NT2/D1 (cell line): Measurements from ENCODE around the gene CCL4L2.
"Not testable (repeated sequence)": the region's sequence is repeated elsewhere in the genome, so short reads cannot be mapped to it uniquely, and the experiment has no call there.

Experiments used
- DNase-seq: peaks from one replicate; pipeline ENCODE4 v3.0.0-alpha.2; 2011; ENCODE audit warnings: low read depth, low spot score
- H3K27me3 ChIP-seq: 2 replicates; pipeline ENCODE4 v1.6.0; 2011; ENCODE audit warnings: mild to moderate bottlenecking; ENCODE audit not compliant: insufficient read length, insufficient read depth
- H3K36me3 ChIP-seq: 2 replicates; pipeline ENCODE4 v1.6.1; 2011; ENCODE audit warnings: mild to moderate bottlenecking, low read length, mixed read lengths; ENCODE audit not compliant: insufficient read depth, insufficient read length
- H3K4me1 ChIP-seq: 2 replicates; pipeline ENCODE4 v1.5.1; 2011; ENCODE audit not compliant: insufficient read depth, insufficient read length
- H3K4me3 ChIP-seq: 2 replicates; pipeline ENCODE4 v1.5.1; 2011; ENCODE audit warnings: low read depth; ENCODE audit not compliant: insufficient read length
- H3K9ac ChIP-seq: 2 replicates; pipeline ENCODE4 v1.6.0; 2011; ENCODE audit warnings: low read depth; ENCODE audit not compliant: insufficient read length
- H3K9me3 ChIP-seq: 2 replicates; pipeline ENCODE4 v1.5.1; 2011; ENCODE audit warnings: mild to moderate bottlenecking, low read length; ENCODE audit not compliant: insufficient read depth
- SUZ12 ChIP-seq: IDR thresholded peaks from 2 replicates; pipeline ENCODE4 v1.6.1; 2011; ENCODE audit not compliant: insufficient read length, insufficient read depth; ENCODE audit errors: extremely low read depth
- YY1 ChIP-seq: IDR thresholded peaks from 2 replicates; pipeline ENCODE4 v1.6.1; 2011; ENCODE audit not compliant: insufficient read length, insufficient read depth
- ZNF274 ChIP-seq: IDR thresholded peaks from 2 replicates; pipeline ENCODE4 v1.6.1; 2011; ENCODE audit warnings: mild to moderate bottlenecking, low read depth, low read length

CCL4L2 gene

GRCh38 chr17:36193216-36193775 is 17.6 kb upstream of the CCL4L2 start:
- Histone ChIP-seq H3K9me3 (no peaks in the 10 kb centered on the region), H3K36me3 (no peaks in the 10 kb centered on the region), H3K9ac (no peak overlapping the region), H3K4me3 (no peak overlapping the region), H3K4me1 (peaks cover 5% of the 10 kb centered on the region), H3K27me3 (no peaks in the 10 kb centered on the region)
- no peak for TF ChIP-seq YY1
- TF ChIP-seq ZNF274, result no peak
- TF ChIP-seq SUZ12, result no peak
- no peak for DNase-seq

- H3K4me1 ChIP-seq, DNase-seq, H3K36me3 ChIP-seq, H3K27me3 ChIP-seq, H3K4me3 ChIP-seq, H3K9me3 ChIP-seq, H3K9ac ChIP-seq: not testable (repeated sequence)
Measured at GRCh38 chr17:36194147-36194831, 16.6 kb upstream of the CCL4L2 start.

GRCh38 chr17:36194832-36195433 is 15.9 kb upstream of the CCL4L2 start:
- H3K9me3 ChIP-seq, H3K27me3 ChIP-seq, H3K9ac ChIP-seq, H3K4me1 ChIP-seq, DNase-seq, H3K36me3 ChIP-seq, H3K4me3 ChIP-seq: not testable (repeated sequence)

GRCh38 chr17:36195434-36196130 is 15.3 kb upstream of the CCL4L2 start:
- Histone ChIP-seq H3K9me3 (no peaks in the 10 kb centered on the region), H3K36me3 (no peaks in the 10 kb centered on the region), H3K4me3 (no peak overlapping the region), H3K4me1 (peaks cover 3% of the 10 kb centered on the region), H3K27me3 (no peaks in the 10 kb centered on the region), H3K9ac (no peak overlapping the region)
- DNase-seq, result no peak
- TF ChIP-seq YY1, result no peak
- TF ChIP-seq SUZ12, result no peak
- TF ChIP-seq ZNF274, result no peak

- no peak overlapping the region for H3K4me3 ChIP-seq
- TF ChIP-seq ZNF274 (no peak), SUZ12 (no peak), YY1 (no peak)
- DNase-seq, result no peak
- no peaks in the 10 kb centered on the region for H3K36me3 ChIP-seq
- no peaks in the 10 kb centered on the region for H3K27me3 ChIP-seq
- peaks cover 3% of the 10 kb centered on the region for H3K4me1 ChIP-seq
- H3K9ac ChIP-seq, result no peak overlapping the region
- no peaks in the 10 kb centered on the region for H3K9me3 ChIP-seq
Measured at GRCh38 chr17:36196131-36196486, 14.8 kb upstream of the CCL4L2 start.

GRCh38 chr17:36197387-36197703 is 13.5 kb upstream of the CCL4L2 start:
- Histone ChIP-seq H3K36me3 (no peaks in the 10 kb centered on the region), H3K9ac (no peak overlapping the region), H3K4me1 (peaks cover 3% of the 10 kb centered on the region), H3K9me3 (no peaks in the 10 kb centered on the region), H3K27me3 (no peaks in the 10 kb centered on the region), H3K4me3 (no peak overlapping the region)
- no peak for DNase-seq
- TF ChIP-seq SUZ12 (no peak), YY1 (no peak), ZNF274 (no peak)

GRCh38 chr17:36198831-36199465 is 11.9 kb upstream of the CCL4L2 start:
- Histone ChIP-seq H3K4me1 (peaks cover 4% of the 10 kb centered on the region), H3K9ac (no peak overlapping the region), H3K4me3 (no peak overlapping the region), H3K27me3 (no peaks in the 10 kb centered on the region), H3K36me3 (no peaks in the 10 kb centered on the region), H3K9me3 (no peaks in the 10 kb centered on the region)
- TF ChIP-seq YY1 (no peak), ZNF274 (no peak), SUZ12 (no peak)
- DNase-seq, result no peak

GRCh38 chr17:36201102-36201501 is 9.8 kb upstream of the CCL4L2 start:
- H3K36me3 ChIP-seq, H3K27me3 ChIP-seq, H3K9ac ChIP-seq, H3K4me1 ChIP-seq, DNase-seq, H3K4me3 ChIP-seq, H3K9me3 ChIP-seq: not testable (repeated sequence)

- H3K9ac ChIP-seq, DNase-seq, H3K27me3 ChIP-seq, H3K4me3 ChIP-seq, H3K36me3 ChIP-seq, H3K9me3 ChIP-seq, H3K4me1 ChIP-seq: not testable (repeated sequence)
Measured at GRCh38 chr17:36201506-36201905, 9.4 kb upstream of the CCL4L2 start.
